ENCODE data around the gene NCAPD3. TPM values are rescaled to one million over a fixed set of nuclear protein-coding genes. Genes with fewer than 3 reads are reported as not detected.
A peak's percentile ranks its signal among the peaks of the same experiment; 100 is the strongest.

NCAPD3 gene
- total RNA-seq, 1 experiment from 2014 or later, result 52.2 TPM

GRCh38 chr11:134139303-134139872 lies 84.4 kb downstream of the NCAPD3 start:
- Histone ChIP-seq H3K27ac (ENCODE audit: insufficient read length, low read depth, low read length) (no peak overlapping the region), H2AK5ac (ENCODE audit: insufficient read length, low read length) (no peak overlapping the region), H3K14ac (ENCODE audit: insufficient read depth, low read length) (no peak overlapping the region), H3T11ph (ENCODE audit: low read length) (no peak overlapping the region), H3K9ac (ENCODE audit: extremely low read depth, insufficient read length, low read length) (no peak overlapping the region), H3K27me3 (ENCODE audit: insufficient read depth, low read length) (no peaks in the 10 kb centered on the region), H2BK15ac (ENCODE audit: low read depth, low read length) (no peak overlapping the region), H2BK120ac (ENCODE audit: low read depth, low read length, poor library complexity, severe bottlenecking) (no peak overlapping the region), H3K4me2 (ENCODE audit: insufficient read depth, insufficient read length, low read length) (no peak overlapping the region), H3K23ac (ENCODE audit: insufficient read length, low read depth, low read length) (no peak overlapping the region), H3K23me2 (ENCODE audit: insufficient read length, low read depth, low read length, poor library complexity, severe bottlenecking) (no peaks in the 10 kb centered on the region), H3K79me2 (ENCODE audit: insufficient read depth, low read length) (no peaks in the 10 kb centered on the region), H3K4ac (ENCODE audit: low read depth, low read length) (no peak overlapping the region), H2BK12ac (ENCODE audit: insufficient read length, low read depth, low read length) (peak overlapping the region; percentile 51), H3K56ac (ENCODE audit: insufficient read length, low read depth, low read length) (no peak overlapping the region), H2BK20ac (ENCODE audit: low read depth, low read length, poor library complexity, severe bottlenecking) (no peak overlapping the region), H3K9me3 (ENCODE audit: control insufficient read depth, low read depth, low read length) (peaks cover 21% of the 10 kb centered on the region), H4K20me1 (ENCODE audit: control insufficient read depth, insufficient read depth, insufficient read length) (no peaks in the 10 kb centered on the region), H2BK5ac (ENCODE audit: insufficient read length, low read length) (no peak overlapping the region), H4K8ac (replicated peaks; ENCODE audit: insufficient read length, low read depth, low read length) (no peak overlapping the region), H2AFZ (ENCODE audit: low read length) (no peak overlapping the region), H3K79me1 (ENCODE audit: insufficient read depth, low read depth, low read length, poor library complexity, severe bottlenecking) (no peaks in the 10 kb centered on the region), H3K18ac (ENCODE audit: insufficient read length, low read depth, low read length) (no peak overlapping the region), H3K4me1 (ENCODE audit: insufficient read depth, low read length) (no peaks in the 10 kb centered on the region), H4K91ac (ENCODE audit: insufficient read length, low read depth, low read length) (no peak overlapping the region), H4K5ac (ENCODE audit: insufficient read length, low read depth, low read length) (no peak overlapping the region)
- Mint-ChIP-seq H3K4me1 (peaks cover 3 to 5% of the 10 kb centered on the region in 2 experiments; a peak in 3 of 4 replicates), H3K36me3 (ENCODE audit: insufficient read depth in 1 of 3, low read depth in 3 of 3) (peaks cover 51 to 56% (median 55%) of the 10 kb centered on the region in 3 experiments), H3K4me3 (no peak overlapping the region; a peak in 1 of 5 replicates), H3K27me3 (ENCODE audit: low read depth) (peaks cover 2% of the 10 kb centered on the region), H3K27ac (peak overlapping the region; percentile 13 to 74 (median 53); a peak in 4 of 7 replicates), H3K9me3 (peaks cover 46 to 47% of the 10 kb centered on the region in 2 experiments)
- no CpG with 5 or more reads among the region's 12 CpGs for WGBS (ENCODE audit: extremely low coverage, insufficient read length, low lambda C conversion rate)
- no peak for TF ChIP-seq CTCF (conservative IDR thresholded peaks at IDR 0.05)
- DNase-seq, result no peak
